NCI-H1436 treated with DMSO at 0.1 percent for 48 hours (cell line): ENCODE measurements around the gene VPS4A.
"Not testable (repeated sequence)": the region's sequence is repeated elsewhere in the genome, so short reads cannot be mapped to it uniquely, and the experiment has no call there.

Experiments used
- DNase-seq: peaks from one replicate; lab custom pipeline; 2025; lab: John Stamatoyannopoulos, UW

Gene VPS4A

GRCh38 chr16:69327585-69328310 lies 16.6 kb downstream of the VPS4A start:
- DNase-seq = no peak

GRCh38 chr16:69328854-69329316 lies 17.7 kb downstream of the VPS4A start:
- DNase-seq = no peak

GRCh38 chr16:69329369-69330285 lies 18.5 kb downstream of the VPS4A start:
- DNase-seq = no peak

GRCh38 chr16:69330286-69331109 lies 19.3 kb downstream of the VPS4A start, which contains the start of gene PDF:
PDF (minus strand) TSS chr16:69330588; CDS start chr16:69330570, 18 bp downstream.
- peak; percentile 47 for DNase-seq

- DNase-seq = no peak
Observed at GRCh38 chr16:69334696-69335095, 23.5 kb downstream of the VPS4A start.

- no peak for DNase-seq
Observed at GRCh38 chr16:69338557-69339288, 27.6 kb downstream of the VPS4A start.

- peak; percentile 96 for DNase-seq
Observed at GRCh38 chr16:69339289-69340094, 28.3 kb downstream of the VPS4A start, which contains the start of the genes COG8 and NIP7. COG8 (minus strand) TSS chr16:69339564; CDS start chr16:69339552, 12 bp downstream. NIP7 (plus strand) TSS chr16:69339772; CDS start chr16:69339830, 58 bp downstream.

GRCh38 chr16:69340095-69340644 lies 29.0 kb downstream of the VPS4A start:
- DNase-seq = no peak

- DNase-seq = no peak
Observed at GRCh38 chr16:69344171-69344570, 33.0 kb downstream of the VPS4A start.

GRCh38 chr16:69345923-69346322 lies 34.8 kb downstream of the VPS4A start:
- DNase-seq = no peak

- no peak for DNase-seq
Observed at GRCh38 chr16:69346683-69347082, 35.5 kb downstream of the VPS4A start.

GRCh38 chr16:69348222-69348621 lies 37.1 kb downstream of the VPS4A start:
- DNase-seq = no peak

- DNase-seq = no peak
Observed at GRCh38 chr16:69349536-69349935, 38.4 kb downstream of the VPS4A start.

GRCh38 chr16:69350536-69351133 lies 39.5 kb downstream of the VPS4A start:
- no peak for DNase-seq

- no peak for DNase-seq
Observed at GRCh38 chr16:69351309-69352027, 40.3 kb downstream of the VPS4A start, which contains the start of gene TMED6. TMED6 (minus strand) TSS chr16:69351786; CDS start chr16:69351753, 33 bp downstream.

GRCh38 chr16:69360070-69360469 lies 48.9 kb downstream of the VPS4A start:
- not testable (repeated sequence) for DNase-seq

- DNase-seq = no peak
Observed at GRCh38 chr16:69363281-69363717, 52.1 kb downstream of the VPS4A start.

GRCh38 chr16:69364088-69364487 lies 52.9 kb downstream of the VPS4A start:
- no peak for DNase-seq

GRCh38 chr16:69365901-69366300 lies 54.8 kb downstream of the VPS4A start:
- no peak for DNase-seq
